HG03103 (cell line): ENCODE data around the gene DIPK1A.

Experiments used
- ATAC-seq: cut with Tn5 transposase; IDR thresholded peaks from one replicate; pipeline ENCODE4 v1.9.1; 2021; ENCODE audit warnings: low read depth; ENCODE audit not compliant: unreplicated experiment

Gene DIPK1A

GRCh38 chr1:92808381-92808780, 152.9 kb downstream of the DIPK1A start:
- ATAC-seq, result no peak

- ATAC-seq, result no peak
These were observed 156.0 kb downstream of the DIPK1A start for GRCh38 chr1:92805216-92805615.

GRCh38 chr1:92804721-92805201, 156.5 kb downstream of the DIPK1A start:
- no peak for ATAC-seq

- ATAC-seq, result no peak
These were observed 157.9 kb downstream of the DIPK1A start for GRCh38 chr1:92803140-92803887.

GRCh38 chr1:92797961-92798360, 163.3 kb downstream of the DIPK1A start:
- ATAC-seq, result no peak

- ATAC-seq, result no peak
These were observed 164.0 kb downstream of the DIPK1A start for GRCh38 chr1:92797297-92797696.

- no peak for ATAC-seq
These were observed 166.1 kb downstream of the DIPK1A start for GRCh38 chr1:92795166-92795565.

GRCh38 chr1:92792340-92792782, 168.9 kb downstream of the DIPK1A start:
- ATAC-seq, result no peak
